ENCODE results near the gene PIK3R6.

PIK3R6 gene
- total RNA-seq: 0.36 to 0.85 (median 0.78) reads per million in 4 donors

- DNase-seq: peak in 1 of 5 donors; percentile 13
Observed at GRCh38 chr17:8867361-8867981, at the start of gene PIK3R6. PIK3R6 (minus strand) TSS chr17:8867674; CDS start chr17:8849794, 17,880 bp downstream.

GRCh38 chr17:8916466-8916865 is 49.0 kb upstream of the PIK3R6 start:
- DNase-seq: no peak

GRCh38 chr17:8914554-8914953 is 47.1 kb upstream of the PIK3R6 start:
- no peak for DNase-seq

- DNase-seq: no peak
Observed at GRCh38 chr17:8913879-8914278, 46.4 kb upstream of the PIK3R6 start.

GRCh38 chr17:8913091-8913490 is 45.6 kb upstream of the PIK3R6 start:
- DNase-seq: no peak

- DNase-seq: no peak
Observed at GRCh38 chr17:8912084-8912981, 44.9 kb upstream of the PIK3R6 start.

- no peak for DNase-seq
Observed at GRCh38 chr17:8910969-8911604, 43.6 kb upstream of the PIK3R6 start.

GRCh38 chr17:8909586-8910270 is 42.3 kb upstream of the PIK3R6 start:
- DNase-seq: no peak

GRCh38 chr17:8905331-8905730 is 37.9 kb upstream of the PIK3R6 start:
- no peak for DNase-seq

GRCh38 chr17:8904686-8905085 is 37.2 kb upstream of the PIK3R6 start:
- DNase-seq: no peak

- DNase-seq: no peak
Observed at GRCh38 chr17:8904201-8904600, 36.7 kb upstream of the PIK3R6 start.

GRCh38 chr17:8900626-8901585 is 33.4 kb upstream of the PIK3R6 start:
- DNase-seq: no peak

GRCh38 chr17:8900207-8900606 is 32.7 kb upstream of the PIK3R6 start:
- no peak for DNase-seq

- DNase-seq: no peak
Observed at GRCh38 chr17:8898636-8899035, 31.2 kb upstream of the PIK3R6 start.

- DNase-seq: no peak
Observed at GRCh38 chr17:8898126-8898525, 30.7 kb upstream of the PIK3R6 start.

- DNase-seq: no peak
Observed at GRCh38 chr17:8896641-8897635, 29.5 kb upstream of the PIK3R6 start.

- no peak for DNase-seq
Observed at GRCh38 chr17:8896087-8896486, 28.6 kb upstream of the PIK3R6 start.

- peak in 2 of 5 donors; percentile 26 to 57 for DNase-seq
Observed at GRCh38 chr17:8894673-8895578, 27.5 kb upstream of the PIK3R6 start.

GRCh38 chr17:8894202-8894671 is 26.8 kb upstream of the PIK3R6 start:
- no peak for DNase-seq
